ENCODE data around the gene RASSF7.

Gene RASSF7

GRCh38 chr11:586376-587316 is 25.9 kb downstream of the RASSF7 start:
- no peak for DNase-seq (ENCODE audit: low read depth)

- DNase-seq (ENCODE audit: low read depth): no peak
These were observed 26.8 kb downstream of the RASSF7 start for GRCh38 chr11:587546-587945.

- DNase-seq (ENCODE audit: low read depth): peak; percentile 62
These were observed 27.2 kb downstream of the RASSF7 start for GRCh38 chr11:587978-588380.

GRCh38 chr11:589798-590197 is 29.0 kb downstream of the RASSF7 start:
- DNase-seq (ENCODE audit: low read depth): no peak

DNA sequence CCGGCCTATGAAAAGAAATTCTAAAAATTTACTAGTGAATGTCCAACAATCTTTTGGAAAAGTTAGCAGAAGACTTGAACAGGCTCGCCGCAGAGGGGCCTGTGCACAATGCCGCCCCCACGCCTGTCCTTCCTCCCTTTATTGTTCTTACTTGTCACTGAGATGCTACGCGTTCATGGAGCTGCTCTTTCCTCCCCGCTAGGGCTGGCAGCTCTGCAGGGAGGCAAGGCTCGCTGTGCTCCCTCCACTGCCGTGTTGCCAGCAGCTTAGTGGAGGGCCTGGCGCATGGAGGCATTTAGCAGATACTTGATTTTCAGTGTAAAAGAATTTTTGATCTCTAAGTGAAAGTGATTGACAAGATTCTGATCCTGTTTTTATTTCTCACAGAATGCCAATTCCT is 30.2 kb downstream of the RASSF7 start:
- DNase-seq (ENCODE audit: low read depth): no peak

DNA sequence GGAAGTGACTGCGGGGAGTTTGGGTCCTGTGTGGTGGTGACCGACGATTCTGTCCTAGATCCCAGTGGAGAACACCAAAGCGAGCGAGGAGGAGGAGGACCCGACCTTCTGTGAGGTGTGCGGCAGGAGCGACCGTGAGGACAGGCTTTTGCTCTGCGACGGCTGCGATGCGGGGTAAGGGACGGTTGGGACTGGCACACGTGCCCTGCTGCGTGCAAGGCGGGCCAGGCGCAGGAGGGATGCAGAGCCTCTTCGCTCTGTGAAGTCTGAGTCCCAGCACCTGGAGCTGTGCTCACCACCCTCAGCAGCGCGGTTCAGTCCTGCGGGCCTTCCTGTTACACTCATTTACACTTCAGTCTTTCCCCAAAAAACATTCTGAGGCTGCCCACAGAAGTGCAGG is 31.7 kb downstream of the RASSF7 start:
- no peak for DNase-seq (ENCODE audit: low read depth)

GRCh38 chr11:592918-593317 is 32.1 kb downstream of the RASSF7 start:
- no peak for DNase-seq (ENCODE audit: low read depth)

- no peak for DNase-seq (ENCODE audit: low read depth)
These were observed 32.6 kb downstream of the RASSF7 start for GRCh38 chr11:593347-593746.

- DNase-seq (ENCODE audit: low read depth): no peak
These were observed 34.6 kb downstream of the RASSF7 start for GRCh38 chr11:595400-595799.

- DNase-seq (ENCODE audit: low read depth): no peak
These were observed 35.6 kb downstream of the RASSF7 start for GRCh38 chr11:596374-596773.

DNA sequence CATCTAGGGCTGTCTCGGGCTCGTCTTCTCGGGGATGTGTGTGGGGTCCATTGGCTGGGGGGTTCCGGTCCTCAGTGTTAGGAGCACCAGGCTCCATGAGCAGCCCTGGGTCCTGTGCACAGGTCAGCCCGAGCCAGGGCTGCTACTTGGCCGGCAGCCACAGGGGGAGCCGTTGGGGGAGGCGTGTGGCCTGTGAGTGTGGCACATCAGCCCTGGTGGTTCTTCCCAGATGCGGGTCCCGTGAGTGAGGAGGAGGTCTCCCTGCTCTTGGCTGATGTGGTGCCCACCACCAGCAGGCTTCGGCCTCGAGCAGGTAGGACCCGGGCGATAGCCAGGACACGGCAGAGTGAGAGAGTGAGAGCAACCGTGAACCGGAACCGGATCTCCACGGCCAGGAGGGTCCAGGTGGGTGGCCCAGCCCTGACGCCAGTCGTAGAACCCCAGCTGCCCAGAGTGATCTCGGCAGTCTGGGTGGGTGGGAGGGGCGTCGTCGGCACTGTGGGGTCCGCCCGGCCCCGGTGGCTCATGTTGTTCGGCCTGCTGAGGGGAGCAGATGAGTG is 36.5 kb downstream of the RASSF7 start:
- DNase-seq (ENCODE audit: low read depth): no peak

- no peak for DNase-seq (ENCODE audit: low read depth)
These were observed 37.4 kb downstream of the RASSF7 start for GRCh38 chr11:598005-598680.

GRCh38 chr11:601573-602245 is 40.9 kb downstream of the RASSF7 start:
- DNase-seq (ENCODE audit: low read depth): no peak

DNA sequence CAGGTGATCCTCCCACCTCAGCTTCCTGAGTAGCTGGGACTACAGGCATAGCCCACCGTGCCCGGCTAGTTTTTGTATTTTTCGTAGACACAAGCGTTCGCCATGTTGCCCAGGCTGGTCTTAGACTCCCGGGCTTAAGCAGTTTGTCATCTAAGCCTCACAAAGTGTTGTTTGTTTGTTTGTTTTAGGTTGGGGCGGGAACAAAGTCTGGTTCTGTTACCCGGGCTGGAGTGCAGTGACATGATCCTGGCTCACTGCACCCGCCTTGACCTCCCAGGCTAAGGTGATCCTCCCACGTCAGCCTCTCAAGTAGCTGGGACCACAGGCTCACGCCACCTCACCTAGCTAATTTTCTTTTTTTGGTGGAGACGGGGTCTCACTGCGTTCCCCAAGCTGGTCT is 42.4 kb downstream of the RASSF7 start:
- no peak for DNase-seq (ENCODE audit: low read depth)

DNA sequence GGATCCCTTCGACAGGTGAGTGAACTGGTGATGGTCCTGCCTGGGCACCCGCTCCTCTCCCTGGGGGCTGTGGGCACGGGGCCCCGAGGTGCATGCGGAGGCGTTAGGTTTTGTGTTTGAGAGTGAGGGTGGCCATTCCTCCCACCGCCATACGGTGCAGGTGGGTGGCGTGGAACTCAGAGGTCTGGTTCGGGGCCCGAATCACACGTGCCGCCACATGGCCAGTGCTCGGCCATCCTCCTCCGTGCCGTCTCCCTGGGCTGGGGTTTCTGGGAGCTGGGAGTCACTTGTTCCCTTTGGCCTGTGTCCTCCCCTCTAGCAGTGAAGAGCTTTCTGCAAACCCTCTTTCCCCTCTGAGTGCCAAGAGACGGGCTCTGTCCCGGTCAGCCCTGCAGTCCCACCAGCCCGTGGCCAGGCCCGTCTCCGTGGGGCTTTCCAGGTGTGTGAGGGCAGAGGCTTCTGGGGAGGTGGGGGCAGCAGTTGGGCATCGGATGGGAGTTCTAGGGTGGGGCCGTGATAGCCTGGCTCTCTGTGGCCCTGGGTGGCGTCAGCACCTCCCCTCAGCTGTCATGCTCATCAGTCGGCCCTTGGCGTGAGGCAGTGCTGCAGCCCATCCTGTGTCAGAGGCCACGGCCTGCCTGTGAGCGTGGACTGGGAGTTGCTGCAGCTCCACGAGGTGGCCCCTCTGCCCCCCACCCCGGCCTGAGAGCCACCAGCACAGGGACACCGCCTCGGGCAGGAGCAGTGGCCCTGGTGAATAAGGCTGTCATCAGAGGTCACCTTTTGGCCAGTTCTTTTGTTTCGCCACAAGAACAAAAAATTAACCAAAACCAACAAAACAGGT is 44.7 kb downstream of the RASSF7 start:
- DNase-seq (ENCODE audit: low read depth): no peak

- DNase-seq (ENCODE audit: low read depth): no peak
These were observed 45.5 kb downstream of the RASSF7 start for GRCh38 chr11:606245-606644.

- DNase-seq (ENCODE audit: low read depth): no peak
These were observed 46.4 kb downstream of the RASSF7 start for GRCh38 chr11:607020-607780.

- DNase-seq (ENCODE audit: low read depth): no peak
These were observed 47.3 kb downstream of the RASSF7 start for GRCh38 chr11:607971-608659.

GRCh38 chr11:608791-609251 is 48.1 kb downstream of the RASSF7 start:
- no peak for DNase-seq (ENCODE audit: low read depth)

DNA sequence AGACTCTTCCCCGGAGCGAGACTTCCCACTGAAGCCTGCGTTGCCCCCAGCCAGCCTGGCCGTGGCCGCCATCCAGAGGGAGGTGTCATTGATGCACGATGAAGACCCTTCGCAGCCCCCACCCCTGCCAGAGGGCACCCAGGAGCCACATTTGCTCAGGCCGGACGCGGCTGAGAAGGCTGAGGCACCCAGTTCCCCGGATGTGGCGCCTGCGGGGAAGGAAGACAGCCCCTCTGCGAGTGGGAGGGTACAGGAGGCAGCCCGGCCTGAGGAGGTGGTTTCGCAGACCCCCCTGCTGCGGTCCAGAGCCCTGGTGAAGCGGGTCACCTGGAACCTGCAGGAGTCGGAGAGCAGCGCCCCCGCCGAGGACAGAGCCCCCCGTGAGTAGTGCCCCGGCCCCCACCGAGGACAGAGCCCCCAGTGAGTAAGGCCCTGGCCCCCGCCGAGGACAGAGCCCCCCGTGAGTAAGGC is 48.6 kb downstream of the RASSF7 start:
- no peak for DNase-seq (ENCODE audit: low read depth)
